ENCODE results near the gene DLX4. TPM values are rescaled to one million over a fixed set of nuclear protein-coding genes. Genes with fewer than 3 reads are reported as not detected.

DLX4 gene
- total and polyA plus RNA-seq, 10 of the 15 experiments (the other 5 are each of a cell fraction or from before 2014, with no cell fraction given) = 0.05 to 0.29 (median 0.15) TPM

GRCh38 chr17:49964769-49965523, 4.0 kb upstream of the DLX4 start:
- CTCF ChIA-PET = interaction anchor here (2.3 kb wide), 1 partner anchor 33 kb away, joined by 13 read pairs; no protein-coding TSS in a partner anchor
- Histone ChIP-seq H3K9me3 (replicated peaks; ENCODE audit: control insufficient read depth, insufficient read depth, low read length) (no peaks in the 10 kb centered on the region), H3K36me3 (ENCODE audit: control insufficient read depth in 2 of 2, insufficient read depth in 2 of 2, low read length in 1 of 2) (no peaks in the 10 kb centered on the region), H2AFZ (ENCODE audit: control insufficient read depth, low read depth, low read length) (no peak overlapping the region), H3K27me3 (replicated peaks in 1 of 2; ENCODE audit: control insufficient read depth in 2 of 2, insufficient read depth in 2 of 2, low read length in 1 of 2) (peaks cover 11 to 19% of the 10 kb centered on the region in 2 experiments), H3K79me2 (ENCODE audit: control insufficient read depth, insufficient read depth, low read length) (no peaks in the 10 kb centered on the region), H3K4me1 (ENCODE audit: control insufficient read depth, insufficient read depth, low read length) (no peaks in the 10 kb centered on the region; the same call in 1 of the 2 replicates), H4K20me1 (ENCODE audit: control insufficient read depth, insufficient read depth) (no peaks in the 10 kb centered on the region), H3K4me3 (no peak overlapping the region), H3K9ac (ENCODE audit: control insufficient read depth, insufficient read depth, low read length) (no peak overlapping the region), H3K4me2 (ENCODE audit: control insufficient read depth, insufficient read depth) (no peak overlapping the region), H3K27ac (ENCODE audit: control insufficient read depth, insufficient read depth) (no peak overlapping the region)
- FAIRE-seq (no peak), ATAC-seq (no peak), DNase-seq (ENCODE audit: low read depth, low spot score) (no peak)
- RAD21 ChIA-PET (ENCODE audit: unreplicated experiment) = no interaction called here
- no peak for TF ChIP-seq HDGF (IDR thresholded peaks at IDR 0.05)
- no peak for TF ChIP-seq NR2C1 (IDR thresholded peaks at IDR 0.05)
- TF ChIP-seq ZNF207 (IDR thresholded peaks at IDR 0.05; ENCODE audit: borderline replicate concordance) = no peak
- TF ChIP-seq, protein P1, sequence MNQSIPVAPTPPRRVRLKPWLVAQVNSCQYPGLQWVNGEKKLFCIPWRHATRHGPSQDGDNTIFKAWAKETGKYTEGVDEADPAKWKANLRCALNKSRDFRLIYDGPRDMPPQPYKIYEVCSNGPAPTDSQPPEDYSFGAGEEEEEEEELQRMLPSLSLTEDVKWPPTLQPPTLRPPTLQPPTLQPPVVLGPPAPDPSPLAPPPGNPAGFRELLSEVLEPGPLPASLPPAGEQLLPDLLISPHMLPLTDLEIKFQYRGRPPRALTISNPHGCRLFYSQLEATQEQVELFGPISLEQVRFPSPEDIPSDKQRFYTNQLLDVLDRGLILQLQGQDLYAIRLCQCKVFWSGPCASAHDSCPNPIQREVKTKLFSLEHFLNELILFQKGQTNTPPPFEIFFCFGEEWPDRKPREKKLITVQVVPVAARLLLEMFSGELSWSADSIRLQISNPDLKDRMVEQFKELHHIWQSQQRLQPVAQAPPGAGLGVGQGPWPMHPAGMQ (IDR thresholded peaks at IDR 0.05; ENCODE audit: borderline replicate concordance) = no peak
- TF ChIP-seq RELA (IDR thresholded peaks at IDR 0.05; ENCODE audit: borderline replicate concordance, partially characterized antibody) = no peak
- TF ChIP-seq, protein P2, sequence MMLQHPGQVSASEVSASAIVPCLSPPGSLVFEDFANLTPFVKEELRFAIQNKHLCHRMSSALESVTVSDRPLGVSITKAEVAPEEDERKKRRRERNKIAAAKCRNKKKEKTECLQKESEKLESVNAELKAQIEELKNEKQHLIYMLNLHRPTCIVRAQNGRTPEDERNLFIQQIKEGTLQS (IDR thresholded peaks at IDR 0.05; ENCODE audit: borderline replicate concordance, extremely low read depth, low read depth, low read length) = no peak
- no peak for TF ChIP-seq BACH1 (IDR thresholded peaks at IDR 0.05; ENCODE audit: borderline replicate concordance)
- no peak for TF ChIP-seq MAX (IDR thresholded peaks at IDR 0.05; ENCODE audit: low read depth, low read length)
- no peak for TF ChIP-seq MTA2 (IDR thresholded peaks at IDR 0.05; ENCODE audit: low read depth)
- TF ChIP-seq, protein P3, sequence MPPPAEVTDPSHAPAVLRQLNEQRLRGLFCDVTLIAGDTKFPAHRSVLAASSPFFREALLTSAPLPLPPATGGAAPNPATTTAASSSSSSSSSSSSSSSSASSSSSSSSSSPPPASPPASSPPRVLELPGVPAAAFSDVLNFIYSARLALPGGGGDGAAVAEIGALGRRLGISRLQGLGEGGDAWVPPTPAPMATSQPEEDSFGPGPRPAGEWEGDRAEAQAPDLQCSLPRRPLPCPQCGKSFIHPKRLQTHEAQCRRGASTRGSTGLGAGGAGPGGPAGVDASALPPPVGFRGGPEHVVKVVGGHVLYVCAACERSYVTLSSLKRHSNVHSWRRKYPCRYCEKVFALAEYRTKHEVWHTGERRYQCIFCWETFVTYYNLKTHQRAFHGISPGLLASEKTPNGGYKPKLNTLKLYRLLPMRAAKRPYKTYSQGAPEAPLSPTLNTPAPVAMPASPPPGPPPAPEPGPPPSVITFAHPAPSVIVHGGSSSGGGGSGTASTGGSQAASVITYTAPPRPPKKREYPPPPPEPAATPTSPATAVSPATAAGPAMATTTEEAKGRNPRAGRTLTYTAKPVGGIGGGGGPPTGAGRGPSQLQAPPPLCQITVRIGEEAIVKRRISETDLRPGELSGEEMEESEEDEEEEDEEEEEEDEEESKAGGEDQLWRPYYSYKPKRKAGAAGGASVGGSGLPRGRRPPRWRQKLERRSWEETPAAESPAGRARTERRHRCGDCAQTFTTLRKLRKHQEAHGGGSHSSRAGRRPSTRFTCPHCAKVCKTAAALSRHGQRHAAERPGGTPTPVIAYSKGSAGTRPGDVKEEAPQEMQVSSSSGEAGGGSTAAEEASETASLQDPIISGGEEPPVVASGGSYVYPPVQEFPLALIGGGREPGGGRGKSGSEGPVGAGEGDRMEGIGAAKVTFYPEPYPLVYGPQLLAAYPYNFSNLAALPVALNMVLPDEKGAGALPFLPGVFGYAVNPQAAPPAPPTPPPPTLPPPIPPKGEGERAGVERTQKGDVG (CRISPR knock-in tag; IDR thresholded peaks at IDR 0.05) = no peak
- TF ChIP-seq NRF1 (conservative IDR thresholded peaks at IDR 0.05; ENCODE audit: low read depth, low read length) = no peak
- TF ChIP-seq NFYB (IDR thresholded peaks at IDR 0.05; ENCODE audit: insufficient read depth, low read depth, low read length) = no peak
- TF ChIP-seq FOXM1 (IDR thresholded peaks at IDR 0.05; ENCODE audit: low read depth, low read length) = no peak
- TF ChIP-seq POLR2AphosphoS5 (IDR thresholded peaks at IDR 0.05; ENCODE audit: low read length) = no peak
- no peak for TF ChIP-seq SIN3A (IDR thresholded peaks at IDR 0.05; ENCODE audit: low read depth, low read length)
- no peak for TF ChIP-seq SRF (IDR thresholded peaks at IDR 0.05; ENCODE audit: low read depth in 2 of 2, low read length in 2 of 2)
- TF ChIP-seq KLF5 (IDR thresholded peaks at IDR 0.05; ENCODE audit: partially characterized antibody) = no peak
- 24% methylated on average over 49 of the region's 52 CpGs for WGBS (ENCODE audit: insufficient coverage, insufficient replicate concordance, low lambda C conversion rate, missing lambda C conversion rate)
- POLR2A ChIA-PET = no interaction called here
- intact Hi-C loops (cut with micrococcal nuclease; ENCODE audit: unreplicated experiment) (no loop called here), in situ Hi-C loops (cut with MboI) (no loop called here)
- BruUV-seq (replicated peaks) = no TSS peak
- SMC1A ChIA-PET (ENCODE audit: uncharacterized antibody, unreplicated experiment) = no interaction called here
